Upper lobe of left lung (tissue), 4 donors: ENCODE results near the gene ACVR1.

Experiments used
- EP300 ChIP-seq, 4 donors: sonication (generic); formaldehyde crosslinking; IDR thresholded peaks; one replicate each; pipeline ENCODE4 v1.5.1; 2017; ENCODE audit warnings: antibody characterized with exemption in 4 of 4, control low read depth in 2 of 4
- POLR2A ChIP-seq, 4 donors: fragments of 450-650 bp; IDR thresholded peaks; one replicate each; pipeline ENCODE4 v1.5.1; 2016 to 2017; ENCODE audit warnings: antibody characterized with exemption in 4 of 4, mild to moderate bottlenecking in 2 of 4
- POLR2AphosphoS5 ChIP-seq, 2 donors: sonication (generic); formaldehyde crosslinking; IDR thresholded peaks; one replicate each; pipeline ENCODE4 v1.5.1; 2017; ENCODE audit warnings: antibody characterized with exemption in 2 of 2
- TF ChIP-seq, protein P1 (sequence below), 6 experiments: fragments of 450-650 bp in 4 of 6; fragments of 200-600 bp in 2 of 6; sonication (generic) in 2 of 6; IDR thresholded peaks; one replicate each; pipeline ENCODE4 v1.5.1; 2016 to 2019; ENCODE audit warnings: antibody characterized with exemption in 6 of 6

DNA sequence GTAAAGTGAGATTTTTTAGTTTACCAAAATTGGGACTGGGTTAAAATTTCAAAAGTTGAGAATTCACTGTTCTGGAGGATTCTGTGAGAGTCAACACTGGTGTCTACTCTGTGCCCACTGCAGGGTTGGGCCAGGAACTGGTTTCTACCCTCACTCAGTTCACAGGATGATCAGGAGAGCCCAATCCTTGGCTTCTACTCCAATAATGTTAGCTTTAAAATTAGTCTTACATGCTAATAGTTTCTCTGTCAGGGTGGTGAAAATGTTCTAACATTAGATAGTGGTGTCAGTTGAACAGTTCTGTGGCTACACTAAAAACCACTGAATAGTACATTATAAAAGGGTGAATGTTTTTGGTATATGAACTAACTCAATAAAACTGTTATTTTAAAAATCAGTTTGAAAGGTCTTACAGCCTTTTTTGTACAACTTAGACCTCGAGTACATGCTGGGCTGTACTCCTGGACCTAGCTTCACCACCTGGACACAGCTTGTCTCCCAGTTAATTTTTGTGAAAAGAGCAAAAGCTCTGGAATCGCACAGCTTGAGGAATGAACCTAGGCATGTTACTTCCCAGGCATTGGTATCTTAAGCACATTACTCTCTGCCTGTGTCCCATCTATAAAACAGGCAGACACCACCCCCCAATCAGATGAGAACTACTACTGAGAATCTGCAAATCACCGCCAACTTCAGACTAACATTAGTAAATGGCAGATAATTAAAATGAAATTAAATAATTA is 44.4 kb downstream of the ACVR1 start:
- TF ChIP-seq, protein P1, sequence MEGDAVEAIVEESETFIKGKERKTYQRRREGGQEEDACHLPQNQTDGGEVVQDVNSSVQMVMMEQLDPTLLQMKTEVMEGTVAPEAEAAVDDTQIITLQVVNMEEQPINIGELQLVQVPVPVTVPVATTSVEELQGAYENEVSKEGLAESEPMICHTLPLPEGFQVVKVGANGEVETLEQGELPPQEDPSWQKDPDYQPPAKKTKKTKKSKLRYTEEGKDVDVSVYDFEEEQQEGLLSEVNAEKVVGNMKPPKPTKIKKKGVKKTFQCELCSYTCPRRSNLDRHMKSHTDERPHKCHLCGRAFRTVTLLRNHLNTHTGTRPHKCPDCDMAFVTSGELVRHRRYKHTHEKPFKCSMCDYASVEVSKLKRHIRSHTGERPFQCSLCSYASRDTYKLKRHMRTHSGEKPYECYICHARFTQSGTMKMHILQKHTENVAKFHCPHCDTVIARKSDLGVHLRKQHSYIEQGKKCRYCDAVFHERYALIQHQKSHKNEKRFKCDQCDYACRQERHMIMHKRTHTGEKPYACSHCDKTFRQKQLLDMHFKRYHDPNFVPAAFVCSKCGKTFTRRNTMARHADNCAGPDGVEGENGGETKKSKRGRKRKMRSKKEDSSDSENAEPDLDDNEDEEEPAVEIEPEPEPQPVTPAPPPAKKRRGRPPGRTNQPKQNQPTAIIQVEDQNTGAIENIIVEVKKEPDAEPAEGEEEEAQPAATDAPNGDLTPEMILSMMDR (IDR thresholded peaks at IDR 0.05): no peak
- no peak for TF ChIP-seq EP300 (IDR thresholded peaks at IDR 0.05)
- TF ChIP-seq POLR2A (IDR thresholded peaks at IDR 0.05): no peak
- no peak for TF ChIP-seq POLR2AphosphoS5 (IDR thresholded peaks at IDR 0.05)
